IMR-90 (cell line): ENCODE data around the gene RPS24. TPM values are rescaled to one million over a fixed set of nuclear protein-coding genes. Genes with fewer than 3 reads are reported as not detected.

ENCODE experiments used
- ATAC-seq: fragments of 200-7000 bp; cut with Tn5 transposase; 2 replicates; pipeline ENCODE4 v1.9.1; 2020; ENCODE audit warnings: low read depth, mild to moderate bottlenecking, moderate library complexity
- BruUV-seq: library from RNA; stranded (reverse); fragments of 400-500 nt; replicated peaks from 2 replicates; lab custom pipeline; 2021; lab: Mats Ljungman, UMichigan
- CTCF ChIA-PET: fragments of 300-600 bp; formaldehyde crosslinking; extraction: SDS; loops from one replicate; lab custom pipeline; 2021; ENCODE audit warnings: antibody characterized with exemption; lab: Yijun Ruan, JAX
- POLR2A ChIA-PET: fragments of 300-600 bp; sonication (Branson Sonifier 250); formaldehyde crosslinking; loops from one replicate; lab custom pipeline; 2022; ENCODE audit warnings: antibody characterized with exemption; ENCODE audit not compliant: unreplicated experiment; lab: Charles Lee
- DNase-seq: peaks from one replicate; pipeline ENCODE4 v3.0.0; 2013
- H2AFZ ChIP-seq: replicated peaks from 2 replicates; pipeline ENCODE3; 2013; ENCODE audit warnings: low read length, mild to moderate bottlenecking; ENCODE audit not compliant: poor library complexity
- H2AK5ac ChIP-seq: 2 replicates; pipeline ENCODE4 v1.6.1; 2013; ENCODE audit warnings: low read depth, low read length, inconsistent platforms
- H2AK9ac ChIP-seq: replicated peaks from 2 replicates; pipeline ENCODE3; 2013; ENCODE audit warnings: mild to moderate bottlenecking, low read depth, low read length, moderate library complexity; ENCODE audit not compliant: poor library complexity
- H2BK120ac ChIP-seq: 2 replicates; pipeline ENCODE4 v1.6.1; 2013; ENCODE audit warnings: low read depth, low read length, inconsistent platforms
- H2BK15ac ChIP-seq: 3 replicates; pipeline ENCODE4 v1.6.1; 2013; ENCODE audit warnings: low read depth, low read length, inconsistent platforms
- H2BK20ac ChIP-seq: 2 replicates; pipeline ENCODE4 v1.6.1; 2013; ENCODE audit warnings: low read depth, mild to moderate bottlenecking, inconsistent platforms, low read length, moderate library complexity
- H2BK5ac ChIP-seq: 2 replicates; pipeline ENCODE4 v1.6.1; 2013; ENCODE audit warnings: mild to moderate bottlenecking, low read depth, low read length, inconsistent platforms; ENCODE audit not compliant: poor library complexity, severe bottlenecking
- H3K14ac ChIP-seq: replicated peaks from 2 replicates; pipeline ENCODE4 v1.6.1; 2013; ENCODE audit warnings: low read depth, low read length, inconsistent platforms
- H3K18ac ChIP-seq: 2 replicates; pipeline ENCODE4 v1.6.1; 2013; ENCODE audit warnings: low read depth, low read length, control low read depth
- H3K23ac ChIP-seq: 2 replicates; pipeline ENCODE4 v1.6.1; 2013; ENCODE audit warnings: low read depth, low read length, inconsistent platforms
- H3K27ac ChIP-seq: 2 replicates; pipeline ENCODE4 v1.5.1; 2013; ENCODE audit warnings: mild to moderate bottlenecking, control low read depth, low read length; ENCODE audit not compliant: insufficient read depth
- H3K27me3 ChIP-seq: 2 replicates; pipeline ENCODE4 v1.6.1; 2013; ENCODE audit warnings: low read length; ENCODE audit not compliant: control insufficient read depth, insufficient read depth
- H3K36me3 ChIP-seq: 2 replicates; pipeline ENCODE4 v1.6.1; 2013; ENCODE audit warnings: low read length, mixed read lengths; ENCODE audit not compliant: control insufficient read depth, insufficient read depth
- H3K4ac ChIP-seq: 2 replicates; pipeline ENCODE4 v1.6.1; 2013; ENCODE audit warnings: low read depth, low read length, inconsistent platforms
- H3K4me1 ChIP-seq: 2 replicates; pipeline ENCODE4 v1.6.1; 2013; ENCODE audit warnings: low read length, mixed read lengths; ENCODE audit not compliant: control insufficient read depth, insufficient read depth
- H3K4me2 ChIP-seq: 2 replicates; pipeline ENCODE4 v1.6.1; 2013; ENCODE audit warnings: low read depth, mild to moderate bottlenecking, control low read depth, low read length, moderate library complexity
- H3K4me3 ChIP-seq: 2 replicates; pipeline ENCODE4 v1.5.1; 2013; ENCODE audit warnings: low read depth, mild to moderate bottlenecking, control low read depth, low read length, moderate library complexity; ENCODE audit not compliant: insufficient read depth
- H3K56ac ChIP-seq: 2 replicates; pipeline ENCODE4 v1.6.1; 2013; ENCODE audit warnings: low read length, inconsistent platforms; ENCODE audit not compliant: insufficient read depth; ENCODE audit errors: extremely low read depth
- H3K79me1 ChIP-seq, 2 experiments: 2 replicates each; pipeline ENCODE4 v1.6.1; 2013; ENCODE audit warnings: low read length in 2 of 2, inconsistent platforms in 1 of 2, low read depth in 1 of 2
- H3K9ac ChIP-seq: 2 replicates; pipeline ENCODE4 v1.6.1; 2013; ENCODE audit warnings: low read depth, low read length, control low read depth
- H3K9me1 ChIP-seq: 2 replicates; pipeline ENCODE4 v1.6.1; 2013; ENCODE audit warnings: low read length, inconsistent platforms; ENCODE audit not compliant: insufficient read depth
- H3K9me3 ChIP-seq: 2 replicates; pipeline ENCODE4 v1.6.1; 2013; ENCODE audit warnings: low read length; ENCODE audit not compliant: control insufficient read depth, insufficient read depth
- H4K20me1 ChIP-seq: 2 replicates; pipeline ENCODE4 v1.6.1; 2013; ENCODE audit warnings: low read length, inconsistent platforms; ENCODE audit not compliant: insufficient read depth
- H4K5ac ChIP-seq: 2 replicates; pipeline ENCODE4 v1.6.1; 2013; ENCODE audit warnings: mild to moderate bottlenecking, low read depth, low read length, control low read depth
- H4K8ac ChIP-seq, 2 experiments: 2 replicates each; pipeline ENCODE4 v1.6.1; 2013; ENCODE audit warnings: low read depth in 2 of 2, low read length in 2 of 2, control low read depth in 1 of 2, inconsistent platforms in 1 of 2
- H4K91ac ChIP-seq: 2 replicates; pipeline ENCODE4 v1.6.1; 2013; ENCODE audit warnings: low read depth, low read length, inconsistent platforms; ENCODE audit not compliant: insufficient read depth
- BHLHE40 ChIP-seq: fragments of 150-350 bp; IDR thresholded peaks from 2 replicates; pipeline ENCODE4 v1.6.1; 2016; ENCODE audit warnings: mild to moderate bottlenecking, low read depth, low read length
- CEBPB ChIP-seq: IDR thresholded peaks from 2 replicates; pipeline ENCODE4 v1.6.1; 2012; ENCODE audit warnings: low read depth, low read length, improper control_type of control experiment
- CHD1 ChIP-seq: IDR thresholded peaks from 2 replicates; pipeline ENCODE4 v1.6.1; 2012; ENCODE audit warnings: low read depth, low read length, improper control_type of control experiment
- FOS ChIP-seq: fragments of 150-350 bp; IDR thresholded peaks from 2 replicates; pipeline ENCODE4 v1.6.1; 2016; ENCODE audit warnings: low read depth, low read length
- MXI1 ChIP-seq: IDR thresholded peaks from 2 replicates; pipeline ENCODE4 v1.6.1; 2012; ENCODE audit warnings: low read depth, mild to moderate bottlenecking, low read length, moderate library complexity, borderline replicate concordance
- NFE2L2 ChIP-seq: fragments of 150-350 bp; IDR thresholded peaks from 2 replicates; pipeline ENCODE4 v1.6.1; 2016; ENCODE audit warnings: low read depth, mild to moderate bottlenecking, low read length
- RAD21 ChIP-seq: IDR thresholded peaks from 2 replicates; pipeline ENCODE4 v1.6.1; 2012; ENCODE audit warnings: low read length, improper control_type of control experiment
- RCOR1 ChIP-seq: IDR thresholded peaks from 2 replicates; pipeline ENCODE4 v1.6.1; 2012; ENCODE audit warnings: mild to moderate bottlenecking, low read length, improper control_type of control experiment; ENCODE audit not compliant: insufficient replicate concordance
- WGBS, 2 experiments: methylation state at CpG; one replicate each; pipeline versions ENCODE4 v1.1.5 to v1.1.7; 2013; ENCODE audit warnings: missing lambda C conversion rate in 2 of 2; ENCODE audit not compliant: insufficient read length in 1 of 2; ENCODE audit errors: extremely low coverage in 2 of 2; 5-methylcytosine and 5-hydroxymethylcytosine counted together
- dilution Hi-C: fragments of 300-500 bp; cut with HindIII; formaldehyde crosslinking; loops from one replicate; pipeline ENCODE4 v1.14.3; 2018; ENCODE audit warnings: low sequenced_read_pairs; ENCODE audit not compliant: unreplicated experiment
- in situ Hi-C: fragments of 300-500 bp; cut with MboI; formaldehyde crosslinking; loops from 3 replicates; pipeline ENCODE4 v1.14.3; 2019; ENCODE audit warnings: low sequenced_read_pairs, inconsistent platforms, mixed read lengths
- intact Hi-C: fragments of 100-400 bp; cut with micrococcal nuclease; formaldehyde crosslinking; loops from 2 replicates; pipeline ENCODE4 v1.10.0; 2022
- polyA plus RNA-seq, 3 experiments: library from polyadenylated mRNA; depleted of rRNA; stranded (reverse); fragments of >200 nt; gene quantifications; 2 replicates each; pipeline ENCODE4 v1.2.3, GENCODE V29; 2012; ENCODE audit warnings: low replicate concordance in 1 of 3
- total RNA-seq: library from RNA; depleted of rRNA; stranded (reverse); fragments of >200 nt; gene quantifications from 2 replicates; pipeline ENCODE4 v1.2.3, GENCODE V29; 2012
- TF ChIP-seq, protein P1 (sequence below): fragments of 150-350 bp; IDR thresholded peaks from 2 replicates; pipeline ENCODE4 v1.6.1; 2016; ENCODE audit warnings: low read depth, mild to moderate bottlenecking, low read length, moderate library complexity, borderline replicate concordance
- TF ChIP-seq, protein P2 (sequence below): conservative IDR thresholded peaks from 2 replicates; pipeline ENCODE4 v1.5.1; 2012; ENCODE audit warnings: mild to moderate bottlenecking, low read depth, low read length, improper control_type of control experiment
- TF ChIP-seq, protein P3 (sequence below): fragments of 150-350 bp; IDR thresholded peaks from 2 replicates; pipeline ENCODE4 v1.6.1; 2017; ENCODE audit warnings: mild to moderate bottlenecking, antibody characterized with exemption, low read length, low read depth

RPS24 gene
- total and polyA plus RNA-seq, 2 of the 4 experiments (the other 2 are of a cell fraction): 1,664 to 4,721 TPM

DNA sequence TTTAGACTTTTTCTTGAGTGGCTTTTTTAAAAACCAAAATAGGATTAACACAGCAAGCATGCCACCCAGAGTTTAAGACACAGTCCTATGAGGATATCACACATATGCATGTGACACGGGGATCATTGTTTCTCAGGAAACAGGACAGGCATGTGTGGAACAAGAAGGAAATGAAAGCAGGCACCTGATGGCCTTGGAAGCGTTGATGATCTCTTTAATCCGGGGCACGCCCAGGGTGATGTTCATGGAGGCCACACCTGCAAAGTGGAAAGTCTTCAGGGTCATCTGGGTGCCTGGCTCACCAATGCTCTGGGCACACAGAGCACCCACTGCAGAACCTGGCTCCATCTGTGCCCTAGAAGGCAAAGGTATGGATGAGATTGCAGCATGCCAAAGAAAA is 48.7 kb upstream of the RPS24 start (continued):
- TF ChIP-seq MXI1 (no peak), CEBPB (no peak), CHD1 (no peak), FOS (no peak), NFE2L2 (no peak)

DNA sequence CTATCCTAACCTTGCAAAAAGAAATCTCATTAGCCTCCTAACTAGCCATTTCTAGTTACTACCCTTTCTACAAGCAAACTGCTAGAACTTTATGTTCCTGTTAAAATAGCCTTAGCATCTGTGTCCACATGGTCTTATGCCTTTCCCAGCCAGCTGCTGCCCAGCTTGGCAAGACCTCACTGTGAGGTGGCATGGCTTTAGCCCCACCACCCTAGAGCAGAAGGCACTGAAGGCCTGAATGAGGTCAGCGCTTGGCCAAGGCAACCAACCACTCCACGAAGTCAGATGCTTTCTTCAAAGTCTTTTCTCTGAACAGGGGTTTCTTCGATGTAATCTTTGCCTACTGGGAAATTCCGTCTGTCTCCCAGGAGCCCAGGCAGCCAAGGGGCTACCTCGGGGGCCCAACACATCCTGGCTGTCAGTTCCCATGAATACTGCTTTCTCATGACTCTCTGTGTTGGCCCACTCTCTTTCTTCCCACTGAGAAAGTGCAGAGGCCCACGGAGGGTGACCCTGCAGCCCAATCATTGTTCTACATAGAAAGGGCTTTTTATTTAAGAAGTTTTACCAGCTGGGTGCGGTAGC is 45.9 kb upstream of the RPS24 start:
- intact Hi-C loops (loop anchor here (5.0 kb wide), 1 partner anchor 35 kb away; no protein-coding TSS in a partner anchor), in situ Hi-C loops (no loop called here), dilution Hi-C loops (no loop called here)
- ATAC-seq (no peak), DNase-seq (no peak)
- Histone ChIP-seq H3K18ac (no peak overlapping the region), H3K9ac (no peak overlapping the region), H4K8ac (no peak overlapping the region), H4K5ac (no peak overlapping the region), H3K9me3 (no peaks in the 10 kb centered on the region), H4K91ac (no peak overlapping the region), H3K4ac (no peak overlapping the region), H2BK5ac (no peak overlapping the region), H3K4me3 (no peak overlapping the region), H2BK120ac (no peak overlapping the region), H2AK9ac (no peak overlapping the region), H2BK15ac (no peak overlapping the region), H3K4me2 (no peak overlapping the region), H2AFZ (no peak overlapping the region), H2AK5ac (no peak overlapping the region), H3K36me3 (peaks cover 66% of the 10 kb centered on the region), H3K27me3 (no peaks in the 10 kb centered on the region), H2BK20ac (no peak overlapping the region), H3K9me1 (peaks cover 10% of the 10 kb centered on the region), H3K14ac (no peak overlapping the region), H3K79me1 (peaks cover 6 to 21% of the 10 kb centered on the region in 2 experiments; a peak in 3 of 4 replicates), H4K20me1 (no peaks in the 10 kb centered on the region), H3K27ac (no peak overlapping the region), H3K23ac (no peak overlapping the region), H3K4me1 (peaks cover 3% of the 10 kb centered on the region; the same call in 1 of the 2 replicates), H3K56ac (no peak overlapping the region)
- 98% methylated on average over 5 of the region's 7 CpGs; no CpG with 5 or more reads in 1 of the 2 experiments for WGBS, 2 experiments
- ChIA-PET CTCF (no interaction called here), POLR2A (no interaction called here)
- TF ChIP-seq, protein P1, sequence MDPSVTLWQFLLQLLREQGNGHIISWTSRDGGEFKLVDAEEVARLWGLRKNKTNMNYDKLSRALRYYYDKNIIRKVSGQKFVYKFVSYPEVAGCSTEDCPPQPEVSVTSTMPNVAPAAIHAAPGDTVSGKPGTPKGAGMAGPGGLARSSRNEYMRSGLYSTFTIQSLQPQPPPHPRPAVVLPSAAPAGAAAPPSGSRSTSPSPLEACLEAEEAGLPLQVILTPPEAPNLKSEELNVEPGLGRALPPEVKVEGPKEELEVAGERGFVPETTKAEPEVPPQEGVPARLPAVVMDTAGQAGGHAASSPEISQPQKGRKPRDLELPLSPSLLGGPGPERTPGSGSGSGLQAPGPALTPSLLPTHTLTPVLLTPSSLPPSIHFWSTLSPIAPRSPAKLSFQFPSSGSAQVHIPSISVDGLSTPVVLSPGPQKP: no peak
- TF ChIP-seq RCOR1 (no peak), NFE2L2 (no peak), CEBPB (no peak), CHD1 (no peak), BHLHE40 (no peak), RAD21 (no peak)
- TF ChIP-seq, protein P2, sequence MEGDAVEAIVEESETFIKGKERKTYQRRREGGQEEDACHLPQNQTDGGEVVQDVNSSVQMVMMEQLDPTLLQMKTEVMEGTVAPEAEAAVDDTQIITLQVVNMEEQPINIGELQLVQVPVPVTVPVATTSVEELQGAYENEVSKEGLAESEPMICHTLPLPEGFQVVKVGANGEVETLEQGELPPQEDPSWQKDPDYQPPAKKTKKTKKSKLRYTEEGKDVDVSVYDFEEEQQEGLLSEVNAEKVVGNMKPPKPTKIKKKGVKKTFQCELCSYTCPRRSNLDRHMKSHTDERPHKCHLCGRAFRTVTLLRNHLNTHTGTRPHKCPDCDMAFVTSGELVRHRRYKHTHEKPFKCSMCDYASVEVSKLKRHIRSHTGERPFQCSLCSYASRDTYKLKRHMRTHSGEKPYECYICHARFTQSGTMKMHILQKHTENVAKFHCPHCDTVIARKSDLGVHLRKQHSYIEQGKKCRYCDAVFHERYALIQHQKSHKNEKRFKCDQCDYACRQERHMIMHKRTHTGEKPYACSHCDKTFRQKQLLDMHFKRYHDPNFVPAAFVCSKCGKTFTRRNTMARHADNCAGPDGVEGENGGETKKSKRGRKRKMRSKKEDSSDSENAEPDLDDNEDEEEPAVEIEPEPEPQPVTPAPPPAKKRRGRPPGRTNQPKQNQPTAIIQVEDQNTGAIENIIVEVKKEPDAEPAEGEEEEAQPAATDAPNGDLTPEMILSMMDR: no peak
- TF ChIP-seq, protein P3, sequence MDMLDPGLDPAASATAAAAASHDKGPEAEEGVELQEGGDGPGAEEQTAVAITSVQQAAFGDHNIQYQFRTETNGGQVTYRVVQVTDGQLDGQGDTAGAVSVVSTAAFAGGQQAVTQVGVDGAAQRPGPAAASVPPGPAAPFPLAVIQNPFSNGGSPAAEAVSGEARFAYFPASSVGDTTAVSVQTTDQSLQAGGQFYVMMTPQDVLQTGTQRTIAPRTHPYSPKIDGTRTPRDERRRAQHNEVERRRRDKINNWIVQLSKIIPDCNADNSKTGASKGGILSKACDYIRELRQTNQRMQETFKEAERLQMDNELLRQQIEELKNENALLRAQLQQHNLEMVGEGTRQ: no peak
- no TSS peak for BruUV-seq
